CD8-positive, alpha-beta memory T cell (primary cell): ENCODE results near the gene SMIM14. TPM values are rescaled to one million over a fixed set of nuclear protein-coding genes. Genes with fewer than 3 reads are reported as not detected.
"Not testable (repeated sequence)": the region's sequence is repeated elsewhere in the genome, so short reads cannot be mapped to it uniquely, and the experiment has no call there.

Experiments used
- CTCF ChIA-PET: fragments of 350-600 bp; sonication (Branson Sonifier 250); formaldehyde crosslinking; loops from one replicate; lab custom pipeline; 2021; ENCODE audit warnings: antibody characterized with exemption; lab: Charles Lee
- POLR2A ChIA-PET: fragments of 350-600 bp; sonication (Branson Sonifier 250); formaldehyde crosslinking; loops from one replicate; lab custom pipeline; 2021; ENCODE audit warnings: antibody characterized with exemption; lab: Charles Lee
- DNase-seq, 5 donors: peaks; one replicate each; pipeline versions ENCODE4 v3.0.0 to v3.0.0-alpha.2; 2020 to 2022; ENCODE audit warnings: mixed read lengths in 1 of 5
- H3K27ac ChIP-seq: one replicate; pipeline ENCODE4 v1.7.0; 2013; ENCODE audit warnings: low read depth, mild to moderate bottlenecking, low read length, moderate library complexity
- H3K27me3 ChIP-seq: 2 replicates; pipeline ENCODE4 v1.7.0; 2013; ENCODE audit warnings: low read length, mild to moderate bottlenecking; ENCODE audit not compliant: insufficient read depth, poor library complexity, severe bottlenecking
- H3K36me3 ChIP-seq: 2 replicates; pipeline ENCODE4 v1.7.0; 2013; ENCODE audit warnings: mild to moderate bottlenecking, low read length, moderate library complexity; ENCODE audit not compliant: insufficient read depth
- H3K4me1 ChIP-seq: 2 replicates; pipeline ENCODE4 v1.7.0; 2013; ENCODE audit warnings: mild to moderate bottlenecking, low read length, moderate library complexity; ENCODE audit not compliant: insufficient read depth
- H3K4me3 ChIP-seq: 2 replicates; pipeline ENCODE4 v1.7.0; 2013; ENCODE audit warnings: mild to moderate bottlenecking, low read length
- H3K9me3 ChIP-seq: 2 replicates; pipeline ENCODE4 v1.7.0; 2013; ENCODE audit warnings: mild to moderate bottlenecking, low read length
- H3K27ac Mint-ChIP-seq, 8 donors: one replicate each; pipeline ENCODE4 v1.8.0; 2020 to 2021; ENCODE audit warnings: mixed read lengths in 8 of 8, mild to moderate bottlenecking in 6 of 8, inconsistent platforms in 3 of 8, moderate library complexity in 3 of 8
- H3K27me3 Mint-ChIP-seq, 2 donors: one replicate each; pipeline ENCODE4 v1.8.0; 2020 to 2021; ENCODE audit warnings: mixed read lengths in 2 of 2, mild to moderate bottlenecking in 1 of 2, moderate library complexity in 1 of 2
- H3K36me3 Mint-ChIP-seq, 3 donors: one replicate each; pipeline ENCODE4 v1.8.0; 2020 to 2021; ENCODE audit warnings: mixed read lengths in 3 of 3, inconsistent platforms in 1 of 3, mild to moderate bottlenecking in 1 of 3
- H3K4me1 Mint-ChIP-seq, 3 donors: one replicate each; pipeline ENCODE4 v1.8.0; 2020 to 2021; ENCODE audit warnings: mixed read lengths in 3 of 3, inconsistent platforms in 1 of 3, mild to moderate bottlenecking in 1 of 3
- H3K4me3 Mint-ChIP-seq, 7 donors: one replicate each; pipeline ENCODE4 v1.8.0; 2020 to 2021; ENCODE audit warnings: mixed read lengths in 7 of 7, mild to moderate bottlenecking in 6 of 7, moderate library complexity in 4 of 7, inconsistent platforms in 2 of 7
- H3K9me3 Mint-ChIP-seq, 5 donors: one replicate each; pipeline ENCODE4 v1.8.0; 2020 to 2022; ENCODE audit warnings: mixed read lengths in 5 of 5, mild to moderate bottlenecking in 3 of 5, moderate library complexity in 2 of 5, inconsistent platforms in 1 of 5
- polyA plus RNA-seq: library from polyadenylated mRNA; unstranded; fragments of 300-500 nt; fragmentation: Illumina TruSeq; gene quantifications from one replicate; pipeline ENCODE4 v1.2.3, GENCODE V29; 2021
- total RNA-seq, 2 experiments: library from RNA; stranded (reverse); gene quantifications; one replicate each; pipeline ENCODE4 v1.2.3, GENCODE V29; 2021

SMIM14 gene
- total and polyA plus RNA-seq, 3 experiments from 2014 or later: 2.2 to 46.4 (median 2.2) TPM

GRCh38 chr4:39655876-39656275 lies 17.2 kb upstream of the SMIM14 start:
- no peaks in the 10 kb centered on the region for H3K36me3 Mint-ChIP-seq
- H3K9me3 ChIP-seq: no peaks in the 10 kb centered on the region
- H3K27ac Mint-ChIP-seq: no peak overlapping the region
- no peak overlapping the region for H3K4me3 ChIP-seq
- H3K27ac ChIP-seq: no peak overlapping the region
- H3K27me3 Mint-ChIP-seq: no peaks in the 10 kb centered on the region
- no peaks in the 10 kb centered on the region for H3K27me3 ChIP-seq
- no peak overlapping the region for H3K4me3 Mint-ChIP-seq
- ChIA-PET POLR2A (no interaction called here), CTCF (interaction anchor here (1.4 kb wide), 1 partner anchor 187 kb away, joined by 4 read pairs; no protein-coding TSS in a partner anchor)
- no peaks in the 10 kb centered on the region for H3K36me3 ChIP-seq
- no peaks in the 10 kb centered on the region for H3K9me3 Mint-ChIP-seq
- no peaks in the 10 kb centered on the region for H3K4me1 Mint-ChIP-seq
- H3K4me1 ChIP-seq: no peaks in the 10 kb centered on the region
- DNase-seq: no peak

- Histone ChIP-seq H3K4me3 (no peak overlapping the region), H3K9me3 (no peaks in the 10 kb centered on the region), H3K4me1 (no peaks in the 10 kb centered on the region), H3K27me3 (no peaks in the 10 kb centered on the region), H3K36me3 (no peaks in the 10 kb centered on the region), H3K27ac (no peak overlapping the region)
- Mint-ChIP-seq H3K4me3 (no peak overlapping the region), H3K4me1 (no peaks in the 10 kb centered on the region), H3K27me3 (no peaks in the 10 kb centered on the region), H3K36me3 (no peaks in the 10 kb centered on the region), H3K9me3 (no peaks in the 10 kb centered on the region), H3K27ac (no peak overlapping the region)
- ChIA-PET CTCF (interaction anchor here (1.4 kb wide), 1 partner anchor 186 kb away, joined by 4 read pairs; no protein-coding TSS in a partner anchor), POLR2A (no interaction called here)
- DNase-seq: no peak
Measured at GRCh38 chr4:39655211-39655610, 16.5 kb upstream of the SMIM14 start.

DNA sequence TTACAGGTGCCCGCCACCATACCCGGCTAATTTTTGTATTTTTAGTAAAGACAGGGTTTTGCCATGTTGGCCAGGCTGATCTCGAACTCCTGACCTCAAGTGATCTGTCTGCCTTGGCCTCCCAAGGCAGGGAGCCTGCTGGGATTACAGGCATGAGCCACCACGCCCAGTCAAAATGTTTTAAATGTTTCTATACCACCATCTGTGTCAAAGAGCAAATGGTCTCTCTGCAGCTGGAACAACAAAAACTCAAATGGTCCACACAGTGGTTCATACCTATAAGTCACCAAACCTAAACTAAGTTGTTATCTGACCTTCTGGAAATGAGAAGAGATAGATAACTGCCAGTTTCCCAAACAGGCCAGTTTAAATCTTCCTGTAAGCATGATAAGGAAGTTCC lies 12.9 kb upstream of the SMIM14 start:
- H3K36me3 ChIP-seq, H3K27ac Mint-ChIP-seq, H3K27me3 ChIP-seq, H3K4me3 ChIP-seq, H3K27me3 Mint-ChIP-seq, H3K4me3 Mint-ChIP-seq, DNase-seq, H3K4me1 ChIP-seq, H3K9me3 Mint-ChIP-seq, POLR2A ChIA-PET, H3K27ac ChIP-seq, H3K36me3 Mint-ChIP-seq, CTCF ChIA-PET, H3K4me1 Mint-ChIP-seq, H3K9me3 ChIP-seq: not testable (repeated sequence)

- Histone ChIP-seq H3K27me3 (no peaks in the 10 kb centered on the region), H3K4me3 (no peak overlapping the region), H3K27ac (no peak overlapping the region), H3K9me3 (no peaks in the 10 kb centered on the region), H3K4me1 (no peaks in the 10 kb centered on the region), H3K36me3 (no peaks in the 10 kb centered on the region)
- Mint-ChIP-seq H3K27me3 (no peaks in the 10 kb centered on the region), H3K36me3 (no peaks in the 10 kb centered on the region), H3K27ac (peak overlapping the region in 1 of 8 donors; percentile 64), H3K9me3 (no peaks in the 10 kb centered on the region), H3K4me1 (no peaks in the 10 kb centered on the region), H3K4me3 (no peak overlapping the region)
- DNase-seq: no peak
- ChIA-PET CTCF (no interaction called here), POLR2A (no interaction called here)
Measured at GRCh38 chr4:39649639-39650265, 11.1 kb upstream of the SMIM14 start.

GRCh38 chr4:39648827-39649558 lies 10.3 kb upstream of the SMIM14 start:
- ChIA-PET CTCF (no interaction called here), POLR2A (no interaction called here)
- no peaks in the 10 kb centered on the region for H3K27me3 Mint-ChIP-seq
- no peaks in the 10 kb centered on the region for H3K36me3 ChIP-seq
- H3K9me3 ChIP-seq: no peaks in the 10 kb centered on the region
- H3K9me3 Mint-ChIP-seq: no peaks in the 10 kb centered on the region
- no peaks in the 10 kb centered on the region for H3K4me1 ChIP-seq
- H3K36me3 Mint-ChIP-seq: no peaks in the 10 kb centered on the region
- no peaks in the 10 kb centered on the region for H3K4me1 Mint-ChIP-seq
- DNase-seq: no peak
- no peak overlapping the region for H3K4me3 Mint-ChIP-seq
- H3K27ac Mint-ChIP-seq: peak overlapping the region in 2 of 8 donors; percentile 22 to 42
- no peak overlapping the region for H3K27ac ChIP-seq
- no peaks in the 10 kb centered on the region for H3K27me3 ChIP-seq
- H3K4me3 ChIP-seq: no peak overlapping the region

GRCh38 chr4:39648213-39648612 lies 9.5 kb upstream of the SMIM14 start:
- no peaks in the 10 kb centered on the region for H3K36me3 Mint-ChIP-seq
- H3K9me3 Mint-ChIP-seq: no peaks in the 10 kb centered on the region
- Histone ChIP-seq H3K4me3 (no peak overlapping the region), H3K9me3 (no peaks in the 10 kb centered on the region), H3K27ac (no peak overlapping the region), H3K4me1 (no peaks in the 10 kb centered on the region), H3K36me3 (no peaks in the 10 kb centered on the region), H3K27me3 (no peaks in the 10 kb centered on the region)
- H3K4me1 Mint-ChIP-seq: no peaks in the 10 kb centered on the region
- no peak overlapping the region for H3K4me3 Mint-ChIP-seq
- no peak for DNase-seq
- CTCF ChIA-PET: interaction anchor here (1.0 kb wide), 1 partner anchor 179 kb away, joined by 3 read pairs; no protein-coding TSS in a partner anchor
- H3K27me3 Mint-ChIP-seq: no peaks in the 10 kb centered on the region
- no peak overlapping the region for H3K27ac Mint-ChIP-seq
- POLR2A ChIA-PET: no interaction called here

GRCh38 chr4:39642885-39643552 lies 4.4 kb upstream of the SMIM14 start:
- Mint-ChIP-seq H3K4me1 (peaks cover 10 to 15% (median 12%) of the 10 kb centered on the region in 3 donors), H3K9me3 (no peaks in the 10 kb centered on the region), H3K36me3 (peaks cover 0 to 9% (median 0%) of the 10 kb centered on the region in 3 donors), H3K27ac (no peak overlapping the region), H3K27me3 (no peaks in the 10 kb centered on the region), H3K4me3 (peak overlapping the region in 1 of 7 donors; percentile 50)
- Histone ChIP-seq H3K27ac (no peak overlapping the region), H3K4me1 (peaks cover 9% of the 10 kb centered on the region), H3K9me3 (no peaks in the 10 kb centered on the region), H3K36me3 (no peaks in the 10 kb centered on the region), H3K4me3 (no peak overlapping the region), H3K27me3 (no peaks in the 10 kb centered on the region)
- ChIA-PET POLR2A (no interaction called here), CTCF (no interaction called here)
- DNase-seq: no peak

GRCh38 chr4:39641451-39641850 lies 2.8 kb upstream of the SMIM14 start:
- H3K4me1 Mint-ChIP-seq: peaks cover 24 to 27% (median 26%) of the 10 kb centered on the region in 3 donors
- ChIA-PET CTCF (no interaction called here), POLR2A (no interaction called here)
- H3K4me3 ChIP-seq: no peak overlapping the region
- H3K36me3 ChIP-seq: no peaks in the 10 kb centered on the region
- H3K27ac Mint-ChIP-seq: peak overlapping the region in 2 of 8 donors; percentile 39 to 61
- H3K36me3 Mint-ChIP-seq: peaks cover 0 to 12% (median 0%) of the 10 kb centered on the region in 3 donors
- H3K9me3 ChIP-seq: no peaks in the 10 kb centered on the region
- no peaks in the 10 kb centered on the region for H3K27me3 ChIP-seq
- no peaks in the 10 kb centered on the region for H3K27me3 Mint-ChIP-seq
- DNase-seq: no peak
- H3K27ac ChIP-seq: no peak overlapping the region
- no peaks in the 10 kb centered on the region for H3K9me3 Mint-ChIP-seq
- peak overlapping the region in 5 of 7 donors; percentile 9 to 75 (median 42) for H3K4me3 Mint-ChIP-seq
- peaks cover 18% of the 10 kb centered on the region for H3K4me1 ChIP-seq
